NK-92 (cell line): ENCODE measurements around the gene CACNB2.
"Not testable (repeated sequence)": the region's sequence is repeated elsewhere in the genome, so short reads cannot be mapped to it uniquely, and the experiment has no call there.

Experiments
- DNase-seq: peaks from one replicate; lab custom pipeline; 2025; ENCODE audit not compliant: unreplicated experiment; lab: John Stamatoyannopoulos, UW

Gene CACNB2

GRCh38 chr10:18556522-18557147 lies 416.4 kb downstream of the CACNB2 start:
- no peak for DNase-seq

- DNase-seq: no peak
These were observed 417.7 kb downstream of the CACNB2 start for GRCh38 chr10:18557960-18558359.

GRCh38 chr10:18561861-18562551 lies 421.8 kb downstream of the CACNB2 start:
- no peak for DNase-seq

GRCh38 chr10:18563003-18563726 lies 422.9 kb downstream of the CACNB2 start:
- no peak for DNase-seq

GRCh38 chr10:18565006-18565405 lies 424.8 kb downstream of the CACNB2 start:
- DNase-seq: no peak

- no peak for DNase-seq
These were observed 426.0 kb downstream of the CACNB2 start for GRCh38 chr10:18566177-18566576.

GRCh38 chr10:18567343-18567856 lies 427.2 kb downstream of the CACNB2 start:
- DNase-seq: no peak

GRCh38 chr10:18570386-18570785 lies 430.2 kb downstream of the CACNB2 start:
- DNase-seq: not testable (repeated sequence)

- DNase-seq: no peak
These were observed 430.9 kb downstream of the CACNB2 start for GRCh38 chr10:18571076-18571475.

GRCh38 chr10:18571780-18572179 lies 431.6 kb downstream of the CACNB2 start:
- no peak for DNase-seq

GRCh38 chr10:18572959-18573561 lies 432.8 kb downstream of the CACNB2 start:
- no peak for DNase-seq

- DNase-seq: no peak
These were observed 436.4 kb downstream of the CACNB2 start for GRCh38 chr10:18576586-18576985.

GRCh38 chr10:18577823-18578685 lies 437.8 kb downstream of the CACNB2 start:
- no peak for DNase-seq

GRCh38 chr10:18582803-18583202 lies 442.6 kb downstream of the CACNB2 start:
- no peak for DNase-seq

- no peak for DNase-seq
These were observed 443.5 kb downstream of the CACNB2 start for GRCh38 chr10:18583575-18584270.

- not testable (repeated sequence) for DNase-seq
These were observed 446.4 kb downstream of the CACNB2 start for GRCh38 chr10:18586637-18587036.

- DNase-seq: not testable (repeated sequence)
These were observed 450.9 kb downstream of the CACNB2 start for GRCh38 chr10:18591141-18591540.
